Sigmoid colon (tissue), 4 donors: Measurements from ENCODE around the gene OSCAR.

Source experiments
- CTCF ChIP-seq, 4 experiments: fragments of 450-650 bp in 3 of 4; fragments of 200-600 bp in 1 of 4; IDR thresholded peaks; one replicate each; pipeline ENCODE4 v1.5.1; 2016 to 2019; ENCODE audit warnings: antibody characterized with exemption in 4 of 4, mild to moderate bottlenecking in 3 of 4, moderate library complexity in 2 of 4
- EP300 ChIP-seq, 4 donors: sonication (generic); formaldehyde crosslinking; IDR thresholded peaks; one replicate each; pipeline ENCODE4 v1.6.1; 2017; ENCODE audit warnings: antibody characterized with exemption in 4 of 4
- POLR2A ChIP-seq, 2 donors: fragments of 450-650 bp; IDR thresholded peaks; one replicate each; pipeline ENCODE4 v1.6.1; 2016; ENCODE audit warnings: antibody characterized with exemption in 2 of 2, mild to moderate bottlenecking in 2 of 2, moderate library complexity in 2 of 2
- POLR2AphosphoS5 ChIP-seq, 4 donors: sonication (generic); formaldehyde crosslinking; IDR thresholded peaks; one replicate each; pipeline ENCODE4 v1.6.1; 2017; ENCODE audit warnings: antibody characterized with exemption in 4 of 4

GRCh38 chr19:54125713-54126112, 25.1 kb upstream of the OSCAR start:
- TF ChIP-seq CTCF (IDR thresholded peaks at IDR 0.05) (no peak), POLR2AphosphoS5 (IDR thresholded peaks at IDR 0.05) (no peak), POLR2A (IDR thresholded peaks at IDR 0.05) (no peak), EP300 (IDR thresholded peaks at IDR 0.05) (no peak)
